Measurements from ENCODE around the gene HEXD. TPM values are rescaled to one million over a fixed set of nuclear protein-coding genes. Genes with fewer than 3 reads are reported as not detected.
"Not testable (repeated sequence)": the region's sequence is repeated elsewhere in the genome, so short reads cannot be mapped to it uniquely, and the experiment has no call there.

Gene HEXD
- polyA plus RNA-seq, 3 donors = 8.9 to 61.5 (median 12.7) TPM

GRCh38 chr17:82375359-82376041, 42.6 kb upstream of the HEXD start:
- H3K9me3 Mint-ChIP-seq = peaks cover 0 to 16% (median 4%) of the 10 kb centered on the region in 7 donors
- no peak overlapping the region for H3K4me2 ChIP-seq (replicated peaks; ENCODE audit: extremely low read depth, low read length, poor library complexity, severe bottlenecking)
- H3K27ac Mint-ChIP-seq = no peak overlapping the region
- H3K4me3 Mint-ChIP-seq = peak overlapping the region in 1 of 2 donors; percentile 75
- H3K27ac ChIP-seq (ENCODE audit: low read depth in 1 of 2, low read length in 2 of 2) = no peak overlapping the region
- peaks cover 18 to 54% of the 10 kb centered on the region in 2 donors for H3K27me3 ChIP-seq (ENCODE audit: control insufficient read depth in 2 of 2, insufficient read depth in 2 of 2, low read length in 2 of 2)
- no peak overlapping the region for H3K9ac ChIP-seq (ENCODE audit: insufficient read depth, low read length, poor library complexity, severe bottlenecking)
- intact Hi-C loops (cut with micrococcal nuclease) = no loop called here
- H4K20me1 ChIP-seq (ENCODE audit: insufficient read depth, low read length) = no peaks in the 10 kb centered on the region
- no peak for TF ChIP-seq CTCF (IDR thresholded peaks at IDR 0.05)
- DNase-seq = no peak
- no peak overlapping the region for H3K4me3 ChIP-seq (replicated peaks in 1 of 3; ENCODE audit: low read depth in 2 of 3, low read length in 3 of 3)
- H3K27me3 Mint-ChIP-seq (ENCODE audit: low read depth in 3 of 3) = peaks cover 54 to 86% (median 63%) of the 10 kb centered on the region in 3 donors
- H3K9me3 ChIP-seq (replicated peaks in 1 of 2; ENCODE audit: control insufficient read depth in 1 of 2, insufficient read depth in 1 of 2, low read length in 2 of 2) = peaks cover 0 to 6% of the 10 kb centered on the region in 2 donors
- no peaks in the 10 kb centered on the region for H3K36me3 ChIP-seq (replicated peaks in 1 of 2; ENCODE audit: control insufficient read depth in 1 of 2, insufficient read depth in 2 of 2, low read length in 2 of 2)
- peaks cover 4 to 11% of the 10 kb centered on the region in 2 donors for H3K4me1 ChIP-seq (ENCODE audit: control insufficient read depth in 1 of 2, insufficient read depth in 2 of 2, low read length in 2 of 2)
- WGBS (ENCODE audit: insufficient coverage) = 56% methylated on average over 46 of the region's 46 CpGs
- H2AFZ ChIP-seq (ENCODE audit: insufficient read depth, low read depth, low read length, poor library complexity, severe bottlenecking) = no peak overlapping the region
- peaks cover 10% of the 10 kb centered on the region for H3K4me1 Mint-ChIP-seq
- H3K79me2 ChIP-seq (ENCODE audit: insufficient read depth, low read length) = no peaks in the 10 kb centered on the region
- H3K36me3 Mint-ChIP-seq = peaks cover 0 to 1% of the 10 kb centered on the region in 2 donors

GRCh38 chr17:82376042-82376730, 42.0 kb upstream of the HEXD start:
- peaks cover 0 to 11% (median 4%) of the 10 kb centered on the region in 7 donors for H3K9me3 Mint-ChIP-seq
- Histone ChIP-seq H3K79me2 (ENCODE audit: insufficient read depth, low read length) (no peaks in the 10 kb centered on the region), H3K9me3 (replicated peaks in 1 of 2; ENCODE audit: control insufficient read depth in 1 of 2, insufficient read depth in 1 of 2, low read length in 2 of 2) (no peaks in the 10 kb centered on the region), H3K27ac (ENCODE audit: low read depth in 1 of 2, low read length in 2 of 2) (no peak overlapping the region), H3K4me3 (replicated peaks in 1 of 3; ENCODE audit: low read depth in 2 of 3, low read length in 3 of 3) (no peak overlapping the region), H3K4me2 (replicated peaks; ENCODE audit: extremely low read depth, low read length, poor library complexity, severe bottlenecking) (no peak overlapping the region), H3K4me1 (ENCODE audit: control insufficient read depth in 1 of 2, insufficient read depth in 2 of 2, low read length in 2 of 2) (peaks cover under 1 to 4% of the 10 kb centered on the region in 2 donors), H3K9ac (ENCODE audit: insufficient read depth, low read length, poor library complexity, severe bottlenecking) (no peak overlapping the region), H3K27me3 (ENCODE audit: control insufficient read depth in 2 of 2, insufficient read depth in 2 of 2, low read length in 2 of 2) (peaks cover 11 to 47% of the 10 kb centered on the region in 2 donors), H3K36me3 (replicated peaks in 1 of 2; ENCODE audit: control insufficient read depth in 1 of 2, insufficient read depth in 2 of 2, low read length in 2 of 2) (no peaks in the 10 kb centered on the region), H4K20me1 (ENCODE audit: insufficient read depth, low read length) (no peaks in the 10 kb centered on the region), H2AFZ (ENCODE audit: insufficient read depth, low read depth, low read length, poor library complexity, severe bottlenecking) (no peak overlapping the region)
- WGBS (ENCODE audit: insufficient coverage) = 76% methylated on average over 15 of the region's 16 CpGs
- peak overlapping the region in 1 of 2 donors; percentile 75 for H3K4me3 Mint-ChIP-seq
- DNase-seq = no peak
- H3K27ac Mint-ChIP-seq = no peak overlapping the region
- H3K4me1 Mint-ChIP-seq = peaks cover 3% of the 10 kb centered on the region
- H3K27me3 Mint-ChIP-seq (ENCODE audit: low read depth in 3 of 3) = peaks cover 50 to 82% (median 61%) of the 10 kb centered on the region in 3 donors
- intact Hi-C loops (cut with micrococcal nuclease) = no loop called here
- H3K36me3 Mint-ChIP-seq = peaks cover 0 to 1% of the 10 kb centered on the region in 2 donors
- no peak for TF ChIP-seq CTCF (IDR thresholded peaks at IDR 0.05)

- H3K4me1 Mint-ChIP-seq; H3K4me2 ChIP-seq (replicated peaks; ENCODE audit: extremely low read depth, low read length, poor library complexity, severe bottlenecking); intact Hi-C loops (cut with micrococcal nuclease); H3K9me3 ChIP-seq (replicated peaks in 1 of 2; ENCODE audit: control insufficient read depth in 1 of 2, insufficient read depth in 1 of 2, low read length in 2 of 2); H3K79me2 ChIP-seq (ENCODE audit: insufficient read depth, low read length); H3K4me1 ChIP-seq (ENCODE audit: control insufficient read depth in 1 of 2, insufficient read depth in 2 of 2, low read length in 2 of 2); H3K36me3 ChIP-seq (replicated peaks in 1 of 2; ENCODE audit: control insufficient read depth in 1 of 2, insufficient read depth in 2 of 2, low read length in 2 of 2); DNase-seq; H4K20me1 ChIP-seq (ENCODE audit: insufficient read depth, low read length); H3K27ac ChIP-seq (ENCODE audit: low read depth in 1 of 2, low read length in 2 of 2); H3K9ac ChIP-seq (ENCODE audit: insufficient read depth, low read length, poor library complexity, severe bottlenecking); H2AFZ ChIP-seq (ENCODE audit: insufficient read depth, low read depth, low read length, poor library complexity, severe bottlenecking); H3K27ac Mint-ChIP-seq; H3K36me3 Mint-ChIP-seq; H3K4me3 ChIP-seq (replicated peaks in 1 of 3; ENCODE audit: low read depth in 2 of 3, low read length in 3 of 3): not testable (repeated sequence)
- WGBS (ENCODE audit: insufficient coverage) = no CpG with 5 or more reads among the region's 5 CpGs
- peaks cover 0 to 11% (median 4%) of the 10 kb centered on the region in 7 donors for H3K9me3 Mint-ChIP-seq
- peaks cover 51 to 80% (median 61%) of the 10 kb centered on the region in 3 donors for H3K27me3 Mint-ChIP-seq (ENCODE audit: low read depth in 3 of 3)
- H3K4me3 Mint-ChIP-seq = peak overlapping the region in 1 of 2 donors; percentile 39
- H3K27me3 ChIP-seq (ENCODE audit: control insufficient read depth in 2 of 2, insufficient read depth in 2 of 2, low read length in 2 of 2) = peaks cover 5 to 40% of the 10 kb centered on the region in 2 donors
Observed at GRCh38 chr17:82377294-82377693, 40.9 kb upstream of the HEXD start.
